Activated T-cell treated with anti-CD3 and anti-CD28 coated beads, Interleukin-2, amount 50 U/mL, for 48 hours (primary cell): ENCODE data around the gene EIF5A.
A peak's percentile ranks its signal among the peaks of the same experiment; 100 is the strongest.

Experiments used
- DNase-seq, 2 experiments: peaks; one replicate each; pipeline ENCODE4 v3.0.0-alpha.2; 2020

The EIF5A gene

DNA sequence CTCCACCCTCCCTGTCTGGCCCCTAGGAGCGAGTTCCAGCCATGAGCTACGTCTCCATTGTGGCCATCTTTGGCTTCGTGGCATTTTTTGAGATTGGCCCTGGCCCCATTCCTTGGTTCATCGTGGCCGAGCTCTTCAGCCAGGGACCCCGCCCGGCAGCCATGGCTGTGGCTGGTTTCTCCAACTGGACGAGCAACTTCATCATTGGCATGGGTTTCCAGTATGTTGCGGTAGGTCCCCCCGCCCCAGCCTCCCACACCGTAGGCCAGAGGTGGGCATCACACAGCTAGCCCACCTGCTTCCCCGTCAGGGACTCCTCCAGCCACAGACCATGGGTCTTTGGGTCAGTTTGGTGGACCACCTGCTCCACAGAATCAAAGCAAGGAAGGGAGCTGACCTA lies 21.7 kb upstream of the EIF5A start:
- no peak for DNase-seq

DNA sequence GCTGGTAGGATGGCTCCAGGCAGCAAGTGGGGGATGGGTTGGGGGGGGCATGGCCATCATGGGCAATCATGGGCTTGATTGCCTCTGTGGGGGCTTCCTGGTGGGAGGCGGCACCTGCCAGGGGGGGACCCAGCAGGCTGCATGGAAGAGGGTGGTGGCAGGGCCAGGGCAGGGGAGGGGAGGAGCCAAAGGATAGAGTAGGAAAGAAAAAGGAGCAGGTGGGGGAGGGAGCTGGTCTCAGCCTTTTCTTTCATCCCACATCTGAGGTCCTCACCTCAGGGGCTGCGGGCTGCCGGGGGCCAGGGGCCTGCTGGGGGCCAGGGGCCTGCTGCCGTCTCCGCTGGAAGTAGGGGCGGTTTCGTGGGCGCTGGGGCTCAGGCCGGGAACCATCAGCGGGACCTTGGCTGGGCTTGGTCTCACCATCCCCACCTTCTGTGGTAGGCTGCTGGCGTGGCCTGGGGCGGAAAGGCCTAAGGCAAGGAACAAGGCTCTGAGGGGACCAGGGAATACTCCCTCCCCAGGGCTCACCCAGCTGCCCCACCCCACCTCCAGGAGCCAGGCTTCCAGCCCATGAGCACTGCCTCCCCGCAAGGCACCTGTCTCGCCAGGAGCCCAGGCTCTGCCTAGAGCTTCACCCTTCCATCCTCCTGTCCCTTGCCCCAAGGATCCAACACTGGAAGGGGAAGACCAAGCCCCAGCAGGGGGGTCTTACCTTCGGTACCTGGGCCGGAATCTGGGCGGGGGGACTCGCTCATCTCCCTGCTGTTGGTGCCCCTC lies 18.0 kb upstream of the EIF5A start:
- DNase-seq, result no peak

DNA sequence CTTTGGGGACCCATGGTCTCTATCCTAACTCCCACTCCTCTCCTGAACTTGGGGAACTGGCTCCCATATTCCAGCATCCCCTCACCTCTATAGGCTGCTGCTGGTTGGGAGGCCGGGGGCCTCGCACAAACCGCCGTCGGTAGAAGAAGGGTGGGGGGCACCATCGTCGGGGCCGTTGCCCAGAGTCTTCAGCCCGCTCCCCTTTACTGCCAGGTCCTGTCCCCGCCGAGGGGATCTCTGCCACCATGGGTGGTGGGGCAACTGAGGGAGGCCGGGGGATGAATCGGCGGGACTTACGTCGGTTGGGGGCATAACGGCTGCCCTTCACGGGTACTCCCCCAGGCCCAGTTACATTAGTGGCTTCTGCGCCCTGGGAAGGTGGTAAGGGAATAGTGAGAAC lies 17.3 kb upstream of the EIF5A start:
- DNase-seq, result no peak

DNA sequence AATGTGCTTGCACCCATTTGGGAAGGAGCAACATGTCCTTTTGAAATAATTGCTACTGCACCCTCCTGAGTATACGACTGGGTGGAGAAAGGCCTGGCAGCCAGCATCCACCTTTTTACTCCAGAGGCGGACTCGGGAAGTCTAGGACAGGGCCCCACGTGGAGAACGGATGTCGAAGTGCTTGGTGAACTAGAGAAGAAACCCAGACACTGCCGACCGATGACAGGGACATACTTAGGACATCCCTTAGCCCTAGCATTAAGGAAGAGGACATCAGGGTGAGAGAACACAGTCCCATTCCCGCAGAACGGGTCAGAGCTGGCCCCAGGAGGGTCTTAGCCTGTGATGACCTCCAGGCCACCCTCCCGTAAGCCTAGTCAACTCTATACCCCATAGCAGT lies 16.7 kb upstream of the EIF5A start:
- no peak for DNase-seq

DNA sequence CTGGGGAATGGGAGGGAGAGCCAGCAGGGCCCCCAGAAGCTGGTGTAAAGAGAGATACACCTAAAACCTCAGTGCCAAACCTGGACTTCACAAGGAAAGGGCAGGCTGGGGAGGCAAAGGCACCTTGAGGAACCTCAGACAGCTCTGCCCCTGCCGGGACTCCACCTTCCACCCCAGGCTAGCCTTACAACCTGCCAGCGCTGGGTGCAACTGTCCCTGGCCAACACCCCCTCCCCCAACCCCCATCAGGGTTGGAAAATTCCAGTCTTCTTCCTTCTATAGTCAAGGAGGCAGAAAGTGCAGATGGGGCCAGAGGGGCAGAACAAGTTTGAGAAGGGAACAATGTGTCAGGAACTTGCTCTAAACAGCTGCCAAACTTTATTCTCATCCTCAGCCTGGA lies 15.2 kb upstream of the EIF5A start:
- DNase-seq, result no peak

DNA sequence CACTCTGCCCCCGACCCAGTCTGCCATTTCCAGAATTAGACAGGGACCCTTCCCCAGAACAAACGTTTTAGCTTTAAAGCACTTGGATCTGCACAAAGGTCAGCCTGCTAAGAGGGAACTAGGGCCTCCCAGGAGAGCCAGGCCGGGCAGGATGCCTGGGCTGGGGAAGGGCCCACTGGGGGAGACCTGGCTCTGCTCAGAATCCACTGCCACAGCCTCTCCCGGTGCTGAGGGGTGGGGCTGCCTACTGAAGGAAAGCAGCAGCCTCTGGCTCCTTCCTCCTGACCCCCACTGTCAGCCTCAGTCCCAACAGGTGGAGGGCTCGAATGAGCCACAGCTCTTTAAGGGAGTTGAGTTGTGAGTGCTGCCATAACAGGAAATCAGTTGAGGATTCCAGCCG lies 14.7 kb upstream of the EIF5A start:
- no peak for DNase-seq

DNA sequence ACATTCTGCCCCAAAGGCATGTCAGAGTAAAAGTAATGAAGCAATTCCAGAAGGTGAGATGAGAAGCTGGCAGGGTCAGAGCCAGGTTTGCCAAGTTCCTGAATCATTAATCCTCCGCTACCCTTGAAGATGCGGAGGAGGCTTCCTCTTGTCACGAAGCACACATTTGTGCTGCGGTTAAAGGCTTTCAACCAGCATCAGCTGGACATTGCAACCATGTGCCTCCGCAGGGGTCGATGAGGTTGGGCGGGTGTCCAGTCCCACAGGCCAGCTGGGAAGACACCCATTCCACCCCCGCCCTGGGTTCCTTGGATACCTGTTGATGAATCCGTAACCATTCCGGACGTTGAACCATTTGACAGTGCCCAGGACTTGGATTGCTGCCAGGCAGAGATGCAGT lies 14.3 kb upstream of the EIF5A start:
- no peak for DNase-seq

DNA sequence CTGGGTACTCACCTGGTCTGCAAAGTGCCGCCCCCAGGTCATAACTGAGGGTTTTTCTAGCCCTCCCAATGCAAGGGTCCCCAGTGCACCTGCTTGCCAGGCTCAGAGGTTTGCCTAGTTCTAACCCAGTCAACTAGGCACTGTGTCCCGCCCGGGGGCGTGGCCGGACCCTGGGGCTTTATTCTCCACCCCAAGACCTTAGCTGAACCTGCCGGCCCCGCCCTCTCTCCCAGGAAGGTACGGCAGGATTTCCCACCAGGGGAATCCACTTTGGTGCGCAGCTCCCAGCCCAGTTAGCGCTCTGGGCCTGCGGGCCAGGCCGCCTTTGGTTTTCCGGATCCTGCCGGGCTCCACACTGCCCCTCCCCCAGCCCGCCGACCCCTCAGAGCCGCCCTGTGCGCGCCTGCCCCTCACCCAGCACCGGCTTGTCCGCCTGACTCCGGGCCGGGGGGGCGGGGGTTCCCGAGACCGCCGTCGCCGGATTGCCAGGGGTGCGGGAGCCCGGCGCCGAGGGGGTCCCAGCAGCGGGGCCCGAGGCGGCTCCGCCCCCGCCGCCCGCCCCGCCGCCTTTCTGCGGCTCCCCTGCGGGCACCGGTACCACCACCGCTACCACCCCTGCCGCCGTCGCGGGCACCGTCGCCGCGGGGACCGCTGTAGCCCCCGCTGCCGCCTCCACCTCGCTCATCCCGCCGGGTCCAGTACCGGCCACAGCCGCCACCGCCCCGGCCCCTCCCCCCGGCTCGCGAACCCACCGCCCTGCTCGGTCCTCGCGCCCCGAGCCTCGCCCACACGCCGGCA lies 13.4 kb upstream of the EIF5A start:
- DNase-seq, result peak; percentile 29 to 47

DNA sequence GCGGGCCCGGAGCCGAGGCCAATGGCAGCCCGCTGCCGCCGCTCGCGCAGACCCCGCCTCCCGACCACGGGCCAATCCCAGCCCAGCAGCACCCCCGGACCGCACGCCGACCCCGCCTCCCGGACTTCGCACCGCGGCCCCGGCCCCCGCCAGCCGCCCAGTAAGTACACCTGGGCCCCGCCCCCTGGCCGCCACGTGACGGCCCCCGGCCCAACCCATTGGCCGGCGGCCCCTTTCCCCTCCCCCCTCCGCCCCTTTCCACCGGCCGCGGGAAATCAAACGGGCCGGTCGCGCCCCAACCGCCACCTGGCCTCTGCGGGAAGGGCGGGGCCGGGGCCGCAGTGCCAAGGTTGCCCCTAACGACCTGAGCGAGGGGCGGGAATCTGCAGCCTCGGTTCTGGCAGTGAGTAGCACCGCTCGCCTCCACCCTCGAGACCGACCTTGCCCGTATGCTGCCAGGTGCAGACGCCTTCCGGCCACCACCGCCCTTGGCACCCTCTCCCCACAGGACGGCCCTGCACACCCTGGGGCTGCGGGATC lies 12.7 kb upstream of the EIF5A start, which contains the start of gene YBX2:
TSS of gene YBX2 (minus strand) at position 26 of the 540 bp plus-strand sequence. CDS start 139 bp downstream, outside the sequence.
- peak; percentile 81 to 87 for DNase-seq

DNA sequence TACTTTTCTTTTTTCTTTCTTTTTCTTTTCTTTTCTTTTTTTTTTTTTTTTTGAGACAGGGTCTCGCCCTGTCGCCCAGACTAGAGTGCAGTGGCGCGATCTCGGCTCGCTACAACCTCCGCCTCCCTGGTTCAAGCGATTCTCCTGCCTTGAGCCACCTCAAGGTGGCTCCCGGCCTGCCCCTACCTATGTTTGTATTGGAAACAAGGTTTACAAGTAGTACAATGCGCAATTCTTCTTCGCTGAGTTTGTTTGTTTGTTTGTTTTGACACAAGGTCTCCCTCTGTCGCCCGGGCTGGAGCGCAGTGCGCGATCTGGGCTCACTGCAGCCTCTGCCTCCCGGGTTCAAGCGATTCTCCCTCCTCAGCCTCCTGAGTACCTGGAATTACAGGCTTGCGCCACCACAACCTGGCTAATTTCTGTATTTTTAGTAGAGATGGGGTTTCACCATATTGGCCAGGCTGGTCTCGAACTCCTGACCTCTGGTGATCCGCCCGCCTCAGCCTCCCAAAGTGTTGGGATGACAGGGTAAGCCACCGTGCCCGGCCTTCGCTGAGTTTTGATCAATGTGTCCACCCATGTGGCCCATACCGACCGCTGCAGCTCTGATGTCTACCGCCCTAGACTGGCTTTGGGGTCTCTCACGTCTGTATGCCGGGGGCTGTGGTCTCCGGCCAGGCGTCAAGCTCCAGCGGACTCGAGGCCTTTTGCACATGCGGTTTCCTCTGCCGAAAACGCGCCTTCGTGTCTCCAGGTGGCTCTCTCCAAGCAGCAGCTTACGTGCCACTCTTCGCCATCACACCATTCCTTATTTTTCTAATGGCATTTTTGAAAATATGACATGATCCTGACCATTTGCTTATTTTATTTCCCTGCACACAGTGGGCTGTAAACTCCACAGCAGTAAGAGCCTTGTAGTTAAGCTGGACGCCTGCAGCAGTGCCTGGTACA lies 11.9 kb upstream of the EIF5A start:
- DNase-seq, result peak in 1 of 2 experiments; percentile 27

DNA sequence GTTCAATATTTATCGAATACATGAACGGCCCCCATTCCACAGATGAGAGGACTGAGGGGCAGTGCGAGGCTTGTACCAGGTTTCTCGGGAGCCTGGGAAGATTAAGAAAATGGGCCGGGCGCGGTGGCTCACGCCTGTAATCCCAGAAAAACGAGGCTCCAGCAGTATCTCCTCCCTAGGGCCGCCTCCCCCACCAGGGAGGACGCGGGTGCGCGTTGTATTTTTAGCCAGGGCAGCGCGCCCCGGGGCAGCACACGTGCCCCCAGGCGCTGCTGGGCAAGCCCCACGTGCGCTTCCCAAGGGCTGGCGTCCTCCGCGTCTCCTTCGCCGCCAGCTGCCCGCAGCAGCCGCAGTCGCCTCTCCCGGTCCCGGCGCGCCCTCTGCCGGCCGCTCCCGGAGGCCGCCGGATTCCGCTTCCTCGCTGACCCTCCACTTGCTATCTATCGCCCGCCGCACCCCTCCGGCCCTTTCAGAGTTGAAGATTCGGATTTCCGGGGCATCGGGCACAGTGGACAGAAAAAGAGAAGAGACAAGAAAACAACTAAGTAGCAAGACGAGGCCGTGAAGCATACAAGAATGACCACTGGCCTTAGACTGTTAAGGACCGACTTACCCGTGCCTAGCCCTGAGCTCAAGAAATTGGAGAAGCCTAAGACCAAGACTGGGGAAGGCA lies 11.1 kb upstream of the EIF5A start:
- DNase-seq, result peak; percentile 81 to 86

DNA sequence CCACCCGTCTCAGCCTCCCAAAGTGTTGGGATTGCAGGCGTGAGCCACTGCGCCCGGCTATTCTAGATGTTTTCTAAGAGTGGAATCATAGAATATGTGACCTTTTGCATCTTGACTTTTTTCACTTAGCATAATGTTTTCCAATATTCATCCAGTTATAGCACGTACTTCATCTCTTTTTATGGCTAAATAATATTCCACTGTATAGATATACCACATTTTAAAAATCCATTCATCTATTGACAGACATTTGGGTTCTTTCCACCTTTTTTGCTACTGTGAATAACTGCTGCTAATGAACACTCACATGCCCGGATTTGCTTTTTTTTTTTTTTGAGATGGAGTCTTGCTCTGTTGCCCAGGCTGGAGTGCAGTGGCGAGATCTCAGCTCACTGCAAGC lies 3.2 kb upstream of the EIF5A start:
- DNase-seq, result no peak

DNA sequence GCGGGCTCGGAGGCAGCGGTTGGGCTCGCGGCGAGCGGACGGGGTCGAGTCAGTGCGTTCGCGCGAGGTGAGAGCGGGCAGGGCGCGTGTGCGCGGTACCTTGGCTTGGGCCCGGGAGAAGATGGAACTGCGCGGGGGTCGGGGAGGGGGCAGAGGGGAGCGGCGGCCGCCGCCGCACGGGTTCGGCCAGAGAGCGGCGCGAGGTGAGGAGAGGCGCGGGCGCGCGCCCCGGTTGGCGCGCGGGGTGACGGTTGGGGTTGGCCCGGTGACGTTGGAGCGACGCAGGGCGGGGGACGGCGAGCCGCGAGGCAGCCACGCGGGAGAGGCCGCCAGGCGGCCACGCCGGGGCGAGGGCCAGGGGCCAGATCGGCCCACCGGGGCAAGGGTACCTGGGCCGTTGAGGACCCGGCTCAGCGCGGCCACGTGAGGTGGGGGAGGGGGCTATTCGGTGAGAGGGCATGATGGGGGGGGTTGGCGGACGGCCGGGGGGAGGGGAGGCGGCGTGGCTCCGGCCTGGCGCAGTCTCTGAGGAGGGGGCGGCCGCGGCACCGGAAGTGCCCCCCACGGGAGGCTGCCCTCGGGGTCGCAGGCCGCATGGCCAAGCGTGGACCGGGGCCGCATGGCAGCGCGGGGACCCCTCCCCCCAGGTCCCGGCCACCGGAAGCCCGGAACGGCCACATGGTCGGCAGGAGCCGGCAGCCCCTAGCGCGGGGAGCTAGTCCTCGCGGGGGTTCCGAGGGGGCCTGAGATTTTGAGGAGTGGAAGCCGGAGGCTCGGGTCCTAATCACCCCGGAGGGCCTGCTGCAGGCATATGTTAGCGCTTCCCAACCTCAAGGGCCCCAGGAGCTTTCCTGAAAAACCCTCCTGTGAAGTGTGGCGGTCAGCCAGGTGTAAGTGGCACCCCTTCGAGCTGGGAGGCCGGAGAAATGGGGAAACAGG lies 527 bp downstream of the EIF5A start:
- DNase-seq, result peak; percentile 58 to 62

DNA sequence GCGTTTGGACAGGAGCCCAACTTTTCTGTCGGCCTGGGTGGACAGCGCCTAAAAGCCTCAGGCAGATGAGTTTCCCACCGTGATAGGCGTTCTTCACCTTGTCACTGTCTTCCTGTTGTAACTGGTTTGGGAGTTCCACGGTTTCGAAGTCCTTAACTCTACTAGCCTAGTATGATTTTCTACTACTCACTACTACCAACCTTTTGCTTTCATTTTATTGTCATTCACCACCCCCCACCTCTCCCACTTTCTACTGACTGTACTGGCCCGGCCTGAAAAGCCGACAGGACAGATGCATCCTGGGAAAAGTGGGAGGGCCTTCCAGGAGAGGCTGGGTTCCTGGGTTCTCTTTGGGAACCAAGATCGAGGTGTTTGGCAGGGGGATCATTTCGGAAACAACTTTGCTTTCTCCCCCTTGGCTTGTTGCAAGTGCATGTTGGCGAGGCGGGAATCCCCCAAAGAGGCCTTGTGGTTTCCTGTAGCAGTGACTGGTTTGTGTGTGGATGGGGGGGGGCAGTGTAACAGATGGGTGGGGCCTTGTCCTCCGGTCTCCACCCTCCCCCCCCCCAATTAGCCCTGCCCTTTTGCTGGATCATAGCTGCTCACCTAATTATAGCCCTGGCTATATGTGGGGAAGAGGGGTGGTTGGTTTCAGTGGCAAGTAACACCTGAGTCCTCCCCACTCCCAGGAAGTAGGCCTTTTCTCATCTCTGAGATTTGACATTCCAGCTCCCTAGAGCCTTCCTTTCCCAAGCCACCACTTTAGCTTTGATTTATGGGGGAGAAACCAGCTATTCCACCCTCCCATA lies 1.4 kb downstream of the EIF5A start:
- peak; percentile 85 to 86 for DNase-seq

DNA sequence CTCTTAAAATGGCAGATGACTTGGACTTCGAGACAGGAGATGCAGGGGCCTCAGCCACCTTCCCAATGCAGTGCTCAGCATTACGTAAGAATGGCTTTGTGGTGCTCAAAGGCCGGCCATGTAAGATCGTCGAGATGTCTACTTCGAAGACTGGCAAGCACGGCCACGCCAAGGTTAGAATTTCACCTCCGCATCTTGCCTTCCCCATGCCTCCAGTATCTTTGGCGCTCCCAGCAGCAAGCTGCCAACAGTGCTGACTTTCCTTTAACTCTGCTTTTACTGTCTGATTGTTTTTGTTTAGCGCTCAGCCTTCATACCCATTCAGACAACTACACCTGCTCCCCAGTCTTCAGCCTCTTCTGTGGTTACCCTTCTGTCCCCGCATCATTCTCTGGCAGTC lies 2.2 kb downstream of the EIF5A start:
- DNase-seq, result peak in 1 of 2 experiments; percentile 28

DNA sequence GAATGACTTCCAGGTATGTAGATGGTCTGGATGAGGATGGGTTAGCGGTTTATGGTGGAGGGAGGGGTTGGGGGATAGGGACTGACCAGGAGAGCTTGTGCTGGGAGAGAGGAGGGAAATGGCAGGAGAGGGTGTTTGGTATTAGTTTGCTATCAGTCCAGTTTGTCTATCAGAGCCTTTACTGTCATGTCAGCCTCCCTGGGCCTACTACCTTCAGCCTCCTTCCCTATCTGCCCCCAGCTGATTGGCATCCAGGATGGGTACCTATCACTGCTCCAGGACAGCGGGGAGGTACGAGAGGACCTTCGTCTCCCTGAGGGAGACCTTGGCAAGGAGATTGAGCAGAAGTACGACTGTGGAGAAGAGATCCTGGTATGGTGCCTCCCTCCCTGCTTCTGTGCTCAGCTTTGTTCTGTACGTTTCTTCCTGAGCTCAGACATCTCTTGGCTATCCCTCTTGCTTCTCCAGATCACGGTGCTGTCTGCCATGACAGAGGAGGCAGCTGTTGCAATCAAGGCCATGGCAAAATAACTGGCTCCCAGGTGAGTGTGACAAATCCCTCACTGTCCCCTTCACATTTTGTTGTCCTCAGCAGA lies 3.8 kb downstream of the EIF5A start:
- no peak for DNase-seq

DNA sequence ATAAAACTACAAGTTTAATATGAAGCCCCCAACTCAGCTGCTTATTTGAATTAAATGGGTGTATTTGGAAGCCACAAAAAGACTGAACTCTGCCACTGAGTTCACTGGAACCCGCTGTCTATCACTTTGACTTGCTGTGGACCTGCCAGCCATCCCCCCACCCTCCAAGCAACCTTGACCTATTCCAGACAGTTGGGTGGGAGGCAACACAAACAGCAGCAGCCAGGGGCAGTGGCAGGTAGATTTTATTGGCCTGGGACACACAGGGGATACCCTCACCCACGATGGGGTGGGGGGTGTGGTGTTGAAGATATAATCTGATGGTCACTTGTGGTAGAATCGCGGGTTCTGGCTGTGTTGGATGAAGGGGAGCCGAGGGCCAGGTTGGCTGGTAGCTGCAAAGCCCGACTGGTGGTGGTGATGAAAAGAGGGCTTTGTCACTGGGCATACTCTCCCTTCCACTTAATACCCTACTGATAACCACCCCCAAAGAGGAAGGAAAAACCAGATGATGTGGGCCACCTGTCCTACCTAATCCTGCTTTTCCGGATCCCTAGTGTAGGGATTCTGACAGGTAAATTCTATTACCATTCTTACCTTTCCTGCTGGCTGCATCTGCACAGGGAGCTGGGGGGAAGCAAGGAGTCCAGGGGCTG lies 5.1 kb downstream of the EIF5A start:
- DNase-seq, result peak; percentile 35 to 45

DNA sequence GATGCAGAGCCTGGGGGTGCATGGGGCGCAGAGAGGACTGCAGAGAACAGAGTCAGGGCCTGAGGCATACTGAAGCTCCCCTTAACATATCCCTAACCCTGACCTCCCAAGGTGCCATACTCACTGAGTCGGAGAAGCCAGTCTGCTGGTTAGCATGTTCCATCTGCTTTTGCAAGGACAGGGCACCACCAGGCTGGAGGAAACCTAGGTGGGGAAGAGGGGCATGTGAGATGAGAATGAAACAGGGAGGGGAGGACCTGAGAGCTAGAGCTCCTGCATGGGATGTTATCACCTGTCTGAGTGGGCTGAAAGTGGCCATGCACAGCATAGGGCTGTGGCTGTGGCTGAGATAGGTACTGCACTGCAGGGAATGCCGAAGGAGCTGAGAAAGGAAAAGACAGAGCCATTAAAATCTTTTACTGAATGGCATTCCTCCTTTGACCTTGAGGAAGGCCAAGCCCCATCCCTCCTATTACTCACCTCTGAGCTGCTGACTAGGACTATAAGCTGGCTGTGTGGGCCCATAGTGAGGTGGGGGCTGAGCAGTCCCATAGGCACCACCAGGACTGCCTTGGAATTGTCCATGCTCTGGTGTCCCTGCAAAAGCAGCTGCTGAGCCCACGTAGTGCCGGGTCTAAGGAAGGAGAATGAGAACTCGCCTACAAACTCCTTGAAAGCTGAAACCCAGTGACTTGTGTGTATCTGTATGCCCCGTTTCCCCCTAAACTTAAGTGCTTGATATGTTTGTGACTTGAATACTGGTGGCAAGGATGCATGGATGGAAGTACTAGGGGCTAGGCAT lies 5.9 kb downstream of the EIF5A start:
- peak; percentile 62 to 66 for DNase-seq
